HepG2 (cell line): Measurements from ENCODE around the gene NUBP1. TPM values are rescaled to one million over a fixed set of nuclear protein-coding genes. Genes with fewer than 3 reads are reported as not detected.

ENCODE experiments used
- ARID3A ChIP-seq: IDR thresholded peaks from 2 replicates; pipeline ENCODE4 v1.6.1; 2012; ENCODE audit warnings: low read depth, low read length, improper control_type of control experiment
- ARNT ChIP-seq: fragments of 450-650 bp; IDR thresholded peaks from 2 replicates; pipeline ENCODE4 v1.6.1; 2017
- ATRX ChIP-seq: sonication (generic); formaldehyde crosslinking; IDR thresholded peaks from 2 replicates; pipeline ENCODE4 v1.4.0; 2020; ENCODE audit warnings: missing genetic modification reagents, borderline replicate concordance
- BRD4 ChIP-seq: sonication (generic); formaldehyde crosslinking; IDR thresholded peaks from 2 replicates; pipeline ENCODE4 v1.4.0; 2020; ENCODE audit warnings: missing genetic modification reagents
- CC2D1A ChIP-seq: sonication (generic); formaldehyde crosslinking; IDR thresholded peaks from 2 replicates; pipeline ENCODE4 v1.8.1; 2023; ENCODE audit warnings: mild to moderate bottlenecking, missing genetic modification reagents
- DBP ChIP-seq: sonication (generic); formaldehyde crosslinking; IDR thresholded peaks from 2 replicates; pipeline ENCODE4 v1.4.0; 2020; ENCODE audit warnings: missing genetic modification reagents; ENCODE audit errors: not compliant biosample characterization
- ETV5 ChIP-seq: IDR thresholded peaks from 2 replicates; pipeline ENCODE4 v1.6.1; 2018; ENCODE audit warnings: missing biosample characterization, missing genetic modification reagents, inconsistent platforms, borderline replicate concordance
- HES4 ChIP-seq: sonication (generic); formaldehyde crosslinking; IDR thresholded peaks from 2 replicates; pipeline ENCODE4 v1.9.0; 2021; ENCODE audit warnings: mild to moderate bottlenecking, missing genetic modification reagents, borderline replicate concordance
- KLF15 ChIP-seq: sonication (generic); formaldehyde crosslinking; IDR thresholded peaks from 2 replicates; pipeline ENCODE4 v1.8.1; 2023; ENCODE audit warnings: borderline replicate concordance, mild to moderate bottlenecking, inconsistent platforms, missing genetic modification reagents, mixed read lengths
- MTA3 ChIP-seq: sonication (generic); formaldehyde crosslinking; IDR thresholded peaks from 2 replicates; pipeline ENCODE4 v1.4.0; 2020; ENCODE audit warnings: missing genetic modification reagents
- NR0B2 ChIP-seq: sonication (generic); formaldehyde crosslinking; IDR thresholded peaks from 2 replicates; pipeline ENCODE4 v1.4.0; 2020; ENCODE audit warnings: mild to moderate bottlenecking, missing genetic modification reagents
- PCBP1 ChIP-seq: fragments of 200-400 bp; formaldehyde crosslinking; IDR thresholded peaks from 2 replicates; pipeline ENCODE4 v1.6.1; 2017; ENCODE audit warnings: mild to moderate bottlenecking, low read depth, low read length, borderline replicate concordance
- PLRG1 ChIP-seq: fragments of 450-650 bp; conservative IDR thresholded peaks from 2 replicates; pipeline ENCODE4 v1.6.1; 2016
- POGZ ChIP-seq: sonication (generic); formaldehyde crosslinking; IDR thresholded peaks from 2 replicates; pipeline ENCODE4 v1.4.0; 2020; ENCODE audit warnings: mild to moderate bottlenecking, missing genetic modification reagents
- RELA ChIP-seq: sonication (generic); formaldehyde crosslinking; IDR thresholded peaks from 2 replicates; pipeline ENCODE4 v1.4.0; 2020; ENCODE audit warnings: missing genetic modification reagents
- RFX3 ChIP-seq: IDR thresholded peaks from 2 replicates; pipeline ENCODE4 v1.6.1; 2016; ENCODE audit warnings: missing biosample characterization, missing genetic modification reagents
- RFX5 ChIP-seq: IDR thresholded peaks from 2 replicates; pipeline ENCODE4 v1.6.1; 2011; ENCODE audit warnings: low read depth, low read length, improper control_type of control experiment
- SYNCRIP ChIP-seq: fragments of 200-400 bp; formaldehyde crosslinking; IDR thresholded peaks from 2 replicates; pipeline ENCODE4 v1.6.1; 2018; ENCODE audit warnings: mild to moderate bottlenecking, low read depth, low read length; ENCODE audit not compliant: insufficient read depth
- TMF1 ChIP-seq: sonication (generic); formaldehyde crosslinking; IDR thresholded peaks from 2 replicates; pipeline ENCODE4 v1.8.1; 2022; ENCODE audit warnings: low read depth, missing genetic modification reagents
- ZBTB25 ChIP-seq: IDR thresholded peaks from 2 replicates; pipeline ENCODE4 v1.6.1; 2018; ENCODE audit warnings: missing genetic modification reagents
- ZBTB42 ChIP-seq: sonication (generic); formaldehyde crosslinking; IDR thresholded peaks from 2 replicates; pipeline ENCODE4 v1.5.0; 2020; ENCODE audit warnings: mild to moderate bottlenecking, missing genetic modification reagents
- ZBTB43 ChIP-seq: sonication (generic); formaldehyde crosslinking; conservative IDR thresholded peaks from 2 replicates; pipeline ENCODE4 v1.4.0; 2020; ENCODE audit warnings: missing genetic modification reagents
- ZMYM2 ChIP-seq: sonication (generic); formaldehyde crosslinking; IDR thresholded peaks from 2 replicates; pipeline ENCODE4 v1.8.0; 2022; ENCODE audit warnings: mild to moderate bottlenecking, missing genetic modification reagents
- ZNF207 ChIP-seq: fragments of 450-650 bp; IDR thresholded peaks from 2 replicates; pipeline ENCODE4 v1.6.1; 2016; ENCODE audit warnings: antibody characterized with exemption, borderline replicate concordance
- ZNF24 ChIP-seq: fragments of 450-650 bp; IDR thresholded peaks from 2 replicates; pipeline ENCODE4 v1.6.1; 2017; ENCODE audit warnings: antibody characterized with exemption, mild to moderate bottlenecking
- ZNF251 ChIP-seq: sonication (generic); formaldehyde crosslinking; IDR thresholded peaks from 2 replicates; pipeline ENCODE4 v1.9.0; 2021; ENCODE audit warnings: mild to moderate bottlenecking, missing genetic modification reagents
- ZNF607 ChIP-seq: sonication (generic); formaldehyde crosslinking; IDR thresholded peaks from 2 replicates; pipeline ENCODE4 v1.5.1; 2020; ENCODE audit warnings: missing genetic modification reagents, mild to moderate bottlenecking, borderline replicate concordance
- ZNF674 ChIP-seq: sonication (generic); formaldehyde crosslinking; IDR thresholded peaks from 2 replicates; pipeline ENCODE4 v1.5.0; 2020; ENCODE audit warnings: low read depth, mild to moderate bottlenecking, missing genetic modification reagents
- polyA plus RNA-seq, 8 experiments: library from polyadenylated mRNA; depleted of rRNA in 3 of 8; stranded (reverse) in 7 of 8; unstranded in 1 of 8; fragments of >200 nt; fragmentation: Illumina TruSeq in 4 of 8; extraction: Trizol in 4 of 8; gene quantifications; 2 replicates each; pipeline versions ENCODE4 v1.2.1 to v1.2.3, GENCODE V29; 2011 to 2016; ENCODE audit warnings: low read depth in 4 of 8, missing spikeins in 1 of 8, mixed read lengths in 1 of 8; ENCODE audit not compliant: insufficient read depth in 1 of 8
- total RNA-seq, 5 experiments: library from RNA; depleted of rRNA; stranded (reverse); fragments of >200 nt; fragmentation: Illumina TruSeq; extraction: Trizol; gene quantifications; 2 replicates each; pipeline ENCODE4 v1.2.3, GENCODE V29; 2016; ENCODE audit warnings: low read depth in 1 of 5

Gene NUBP1
- total and polyA plus RNA-seq, 2 of the 13 experiments (the other 11 are each of a cell fraction or from before 2014, with no cell fraction given): 53.5 to 70.4 TPM

- TF ChIP-seq ZBTB25 (no peak), ZNF24 (no peak), PLRG1 (no peak), KLF15 (CRISPR knock-in tag) (no peak; the same call in 1 of the 2 replicates), SYNCRIP (no peak), ARNT (no peak), ZNF207 (no peak), RELA (no peak), RFX5 (no peak), ZBTB42 (CRISPR knock-in tag) (peak; percentile 32; the same call in 1 of the 2 replicates), TMF1 (CRISPR knock-in tag) (no peak), ZMYM2 (no peak), NR0B2 (0 out of 2 replicates have a peak, but pooled peaks have one; percentile 53), ZNF674 (CRISPR knock-in tag) (no peak), PCBP1 (no peak), ETV5 (no peak), BRD4 (CRISPR knock-in tag) (no peak), RFX3 (CRISPR knock-in tag) (no peak), ZNF607 (no peak), MTA3 (CRISPR knock-in tag) (no peak), CC2D1A (0 out of 2 replicates have a peak, but pooled peaks have one; percentile 25), POGZ (no peak), HES4 (no peak), ZBTB43 (CRISPR knock-in tag) (no peak), DBP (CRISPR knock-in tag) (no peak), ARID3A (no peak), ZNF251 (CRISPR knock-in tag) (no peak), ATRX (CRISPR knock-in tag) (peak; percentile 83; the same call in 1 of the 2 replicates)
Measured at GRCh38 chr16:10744370-10745030, 858 bp downstream of the NUBP1 start (continued).
